ENCODE data around the gene TMEM92.

The TMEM92 gene

DNA sequence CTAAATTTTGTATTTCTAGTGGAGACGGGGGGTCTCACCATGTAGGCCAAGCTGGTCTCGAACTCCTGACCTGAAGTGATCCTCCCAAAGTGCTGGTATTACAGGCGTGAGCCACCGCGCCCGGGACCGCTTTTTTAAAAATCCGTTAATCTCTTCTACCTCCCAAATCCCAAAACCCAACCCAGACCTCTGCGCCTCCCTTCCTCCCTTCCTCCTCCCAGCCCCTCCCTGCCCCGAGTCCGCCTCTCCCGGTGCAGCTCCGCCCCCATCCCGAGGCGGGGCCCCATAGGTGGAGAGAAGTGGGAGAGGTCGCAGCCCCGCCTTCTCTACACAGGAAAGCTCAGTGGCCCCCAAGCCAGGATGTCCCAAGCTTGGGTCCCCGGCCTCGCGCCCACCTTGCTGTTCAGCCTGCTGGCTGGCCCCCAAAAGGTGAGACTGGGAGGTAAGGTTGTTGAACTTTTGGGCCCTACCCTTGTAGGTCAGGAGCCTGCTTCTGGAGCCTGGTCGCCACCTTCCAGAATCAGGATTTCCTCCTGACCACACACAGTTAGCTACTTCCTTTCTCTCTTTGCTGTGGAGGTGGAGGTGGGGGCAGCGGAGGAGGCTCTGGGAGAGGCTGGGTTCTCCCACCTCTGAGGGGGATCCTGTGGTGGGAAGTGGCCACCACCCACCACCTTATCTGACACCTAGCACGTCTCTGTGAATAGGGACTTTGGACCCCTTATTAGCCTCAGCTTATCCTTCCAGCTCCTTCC lies at the start of gene TMEM92:
TSS of gene TMEM92 (plus strand) at position 325 of the 755 bp plus-strand sequence. CDS start at position 361, 36 bp downstream.
- TF ChIP-seq GATA3 (IDR thresholded peaks at IDR 0.05; ENCODE audit: low read depth, low read length) = no peak
- TF ChIP-seq GATA2 (IDR thresholded peaks at IDR 0.05; ENCODE audit: low read depth, low read length) = no peak

DNA sequence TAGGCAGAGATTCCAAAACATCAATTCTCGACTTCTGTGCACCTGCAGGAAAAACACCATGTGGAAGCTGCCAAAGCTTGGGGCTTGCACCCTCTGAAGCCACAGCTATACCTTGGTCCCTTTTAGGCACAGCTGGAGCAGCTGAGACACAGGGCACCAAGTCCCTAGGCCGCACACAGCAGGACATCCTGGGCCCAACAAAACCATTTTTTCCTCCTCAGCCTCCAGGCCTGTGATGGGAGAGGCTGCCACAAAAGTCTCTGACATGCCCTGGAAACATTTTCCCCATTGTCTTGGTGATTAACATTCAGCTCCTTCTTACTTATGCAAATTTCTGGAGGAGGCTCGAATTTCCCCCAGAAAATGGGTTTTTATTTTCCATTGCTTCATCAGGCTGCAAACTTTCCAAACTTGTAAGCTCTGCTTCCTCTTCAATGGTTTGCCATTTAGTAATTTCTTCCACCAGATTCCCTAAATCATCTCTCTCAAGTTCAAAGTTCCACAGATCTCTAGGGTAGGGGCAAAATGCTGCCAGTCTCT lies 48.5 kb upstream of the TMEM92 start:
- TF ChIP-seq GATA2 (IDR thresholded peaks at IDR 0.05; ENCODE audit: low read depth, low read length) = no peak
- TF ChIP-seq GATA3 (IDR thresholded peaks at IDR 0.05; ENCODE audit: low read depth, low read length) = no peak

DNA sequence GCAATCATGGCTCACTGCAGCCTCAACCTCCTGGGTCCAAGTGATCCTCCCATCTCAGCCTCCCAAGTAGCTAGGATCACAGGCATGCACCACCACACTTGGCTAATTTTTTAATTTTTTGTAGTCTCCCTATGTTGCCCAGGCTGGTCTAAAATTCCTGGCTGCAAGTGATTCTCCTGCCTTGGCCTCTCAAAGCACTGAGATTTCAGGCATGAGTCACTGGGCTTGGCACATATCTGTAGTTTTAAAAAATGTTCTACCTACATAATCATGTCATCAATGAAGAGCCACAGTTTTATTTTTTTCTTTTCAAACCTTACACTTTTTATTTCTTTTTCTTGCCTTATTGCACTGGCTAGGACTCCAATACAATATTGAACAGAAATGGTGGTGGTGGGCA lies 39.7 kb upstream of the TMEM92 start:
- TF ChIP-seq GATA3 (IDR thresholded peaks at IDR 0.05; ENCODE audit: low read depth, low read length) (no peak), GATA2 (IDR thresholded peaks at IDR 0.05; ENCODE audit: low read depth, low read length) (no peak)

DNA sequence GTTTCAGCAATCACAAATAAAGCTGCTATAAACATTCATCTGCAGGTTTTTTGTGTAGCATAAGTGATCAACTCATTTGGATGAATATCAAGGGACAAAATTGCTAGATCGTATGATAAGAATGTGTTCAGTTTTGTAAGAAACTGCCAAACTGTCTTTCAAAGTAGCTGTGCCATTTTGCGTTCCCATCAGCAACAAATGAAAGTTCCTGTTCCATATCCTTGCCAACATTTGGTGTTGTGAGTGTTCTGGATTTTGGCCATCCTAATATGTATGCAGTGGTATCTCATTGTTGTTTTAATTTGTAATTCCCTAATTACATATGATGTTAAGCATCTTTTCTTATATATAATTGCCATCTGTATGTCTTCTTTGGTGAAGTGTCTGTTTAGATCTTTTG lies 36.4 kb upstream of the TMEM92 start:
- no peak for TF ChIP-seq GATA3 (IDR thresholded peaks at IDR 0.05; ENCODE audit: low read depth, low read length)
- no peak for TF ChIP-seq GATA2 (IDR thresholded peaks at IDR 0.05; ENCODE audit: low read depth, low read length)

DNA sequence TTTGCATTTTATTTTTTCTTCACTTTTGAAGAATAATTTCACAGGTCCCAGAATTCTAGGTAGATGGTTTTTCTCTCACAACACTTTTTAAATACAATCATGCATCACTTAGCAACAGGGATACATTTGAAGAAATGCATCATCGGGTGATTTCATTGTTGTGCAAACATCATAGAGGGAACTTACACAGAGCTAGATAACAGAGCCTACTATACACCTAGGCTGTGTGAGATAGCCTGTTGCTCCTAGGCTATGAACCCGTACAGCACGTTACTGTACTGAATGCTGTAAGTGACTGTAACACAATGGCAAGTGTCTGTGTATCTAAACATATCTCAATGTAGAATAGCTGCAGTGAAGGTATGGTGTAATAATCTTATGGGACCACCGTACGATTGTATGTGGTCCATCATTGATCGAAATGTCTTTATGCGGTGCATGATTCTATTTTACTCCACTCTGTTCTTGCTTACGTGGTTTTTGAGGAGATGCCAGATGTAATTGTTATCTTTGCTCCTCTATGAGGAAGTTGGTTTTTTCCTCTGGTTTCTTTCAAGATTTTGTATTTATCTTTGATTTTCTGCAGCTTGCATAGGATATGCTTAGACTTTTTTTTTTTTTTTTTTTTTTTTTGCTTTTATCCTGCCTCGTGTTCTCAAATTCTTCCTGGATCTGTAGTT lies 35.5 kb upstream of the TMEM92 start:
- TF ChIP-seq GATA3 (IDR thresholded peaks at IDR 0.05; ENCODE audit: low read depth, low read length) (no peak), GATA2 (IDR thresholded peaks at IDR 0.05; ENCODE audit: low read depth, low read length) (no peak)

DNA sequence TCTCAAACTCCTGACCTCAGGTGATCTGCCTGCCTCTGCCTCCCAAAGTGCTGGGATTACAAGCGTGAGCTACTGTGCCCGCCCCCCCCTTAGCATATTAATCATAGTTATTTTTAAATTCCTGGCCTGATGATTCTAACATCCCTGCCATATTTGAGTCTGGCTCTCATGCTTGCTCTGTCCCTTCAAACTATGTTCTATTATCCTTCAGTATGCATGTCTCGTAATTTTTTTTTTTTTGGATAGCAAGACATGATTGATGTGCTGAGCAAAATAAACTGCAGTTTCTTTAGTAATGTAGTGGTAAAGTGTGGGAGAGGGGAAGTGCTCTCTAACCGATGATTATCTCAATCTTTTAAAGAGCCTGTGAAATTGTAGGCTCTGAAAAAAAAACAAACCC lies 34.3 kb upstream of the TMEM92 start:
- TF ChIP-seq GATA3 (IDR thresholded peaks at IDR 0.05; ENCODE audit: low read depth, low read length) (no peak), GATA2 (IDR thresholded peaks at IDR 0.05; ENCODE audit: low read depth, low read length) (no peak)

DNA sequence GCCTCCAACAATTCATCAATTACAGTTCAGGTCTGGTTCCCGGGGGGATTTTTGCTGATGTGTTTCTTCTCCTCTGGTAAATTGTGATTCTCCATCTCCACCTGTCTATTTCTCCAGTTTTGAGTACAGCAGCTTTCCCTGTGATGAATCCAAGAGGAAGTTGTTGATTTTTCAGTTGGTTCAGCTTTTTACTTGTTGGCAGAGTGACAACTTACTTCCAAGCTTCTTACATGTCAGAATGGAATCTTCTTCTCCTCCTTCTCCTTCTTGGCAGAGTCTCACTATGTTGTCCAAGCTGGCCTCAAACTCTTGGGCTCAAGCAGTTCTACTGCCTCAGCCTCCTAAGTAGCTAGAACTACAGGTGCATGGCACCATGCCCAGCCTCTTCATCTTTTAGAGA lies 33.4 kb upstream of the TMEM92 start:
- TF ChIP-seq GATA3 (IDR thresholded peaks at IDR 0.05; ENCODE audit: low read depth, low read length) = no peak
- no peak for TF ChIP-seq GATA2 (IDR thresholded peaks at IDR 0.05; ENCODE audit: low read depth, low read length)

DNA sequence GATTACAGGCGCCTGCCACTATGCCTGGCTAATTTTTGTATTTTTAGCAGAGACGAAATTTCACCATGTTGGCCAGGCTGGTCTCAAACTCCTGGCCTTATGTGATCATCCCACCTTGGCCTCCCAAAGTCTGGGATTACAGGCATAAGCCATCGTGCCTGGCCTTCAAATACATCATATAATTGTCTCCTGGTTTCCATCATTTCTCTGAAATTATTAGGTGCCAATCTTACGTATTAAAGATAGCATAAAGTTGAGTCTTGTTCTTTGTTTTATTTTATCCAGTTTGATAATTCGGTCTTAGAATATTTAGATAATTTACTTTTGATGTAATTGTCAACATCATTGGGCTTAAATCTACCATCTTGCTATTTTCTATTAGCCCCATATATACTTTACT lies 32.8 kb upstream of the TMEM92 start:
- no peak for TF ChIP-seq GATA2 (IDR thresholded peaks at IDR 0.05; ENCODE audit: low read depth, low read length)
- TF ChIP-seq GATA3 (IDR thresholded peaks at IDR 0.05; ENCODE audit: low read depth, low read length) = no peak

DNA sequence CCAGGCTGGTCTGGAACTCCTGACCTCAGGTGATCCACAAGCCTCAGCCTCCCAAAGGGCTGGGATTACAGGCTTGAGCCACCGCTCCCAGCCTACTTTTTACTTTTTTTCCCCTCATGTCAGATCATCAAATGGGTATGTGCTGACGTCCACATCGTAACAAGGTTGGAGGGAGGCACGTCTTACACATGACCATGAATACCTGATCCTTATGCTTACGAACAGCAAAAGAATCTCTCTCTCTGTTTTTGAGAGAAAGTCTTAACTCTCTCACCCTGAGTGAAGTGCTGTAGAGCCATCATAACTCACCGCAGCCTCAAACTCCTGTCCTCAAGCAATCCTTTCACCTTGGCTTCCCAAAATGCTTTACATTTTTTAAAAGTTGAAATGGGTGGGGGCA lies 29.5 kb upstream of the TMEM92 start:
- no peak for TF ChIP-seq GATA2 (IDR thresholded peaks at IDR 0.05; ENCODE audit: low read depth, low read length)
- TF ChIP-seq GATA3 (IDR thresholded peaks at IDR 0.05; ENCODE audit: low read depth, low read length) = no peak

DNA sequence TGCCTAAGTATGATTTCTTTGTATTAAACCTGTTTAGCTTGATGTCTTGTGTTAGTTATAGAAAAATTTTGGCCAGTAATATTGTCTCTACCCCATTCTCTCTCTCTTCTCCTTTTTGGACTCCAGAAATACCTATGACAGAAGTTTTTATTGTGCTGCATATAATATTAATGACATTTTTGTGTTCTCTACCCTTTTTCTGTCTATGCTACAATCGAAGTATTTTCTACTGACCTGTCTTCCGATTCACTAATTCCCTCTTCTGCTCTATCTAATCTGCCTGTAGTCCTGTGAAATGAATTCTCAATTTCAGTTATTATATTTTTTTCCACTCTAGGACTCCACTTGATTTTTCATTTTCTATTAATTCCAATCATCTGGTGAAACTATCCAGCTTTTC lies 26.0 kb upstream of the TMEM92 start:
- TF ChIP-seq GATA2 (IDR thresholded peaks at IDR 0.05; ENCODE audit: low read depth, low read length) (no peak), GATA3 (IDR thresholded peaks at IDR 0.05; ENCODE audit: low read depth, low read length) (no peak)

DNA sequence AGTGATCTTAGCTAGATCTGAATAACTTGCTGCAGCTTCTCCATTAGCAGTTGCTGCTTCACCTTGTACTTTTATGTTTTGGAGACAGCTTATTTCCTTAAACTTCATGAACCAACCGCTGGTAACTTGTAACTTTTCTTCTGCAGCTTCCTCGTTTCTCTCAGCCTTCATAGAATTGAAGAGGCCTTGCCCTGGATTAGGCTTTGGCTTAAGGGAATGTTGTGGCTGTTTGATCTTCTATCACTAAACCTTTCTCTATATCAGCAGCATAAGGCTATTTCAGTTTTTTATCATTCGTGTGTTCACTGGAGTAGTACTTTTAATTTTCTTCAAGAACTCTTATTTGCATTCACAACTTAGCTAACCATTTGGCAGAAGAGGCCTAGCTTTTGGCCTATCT lies 21.5 kb upstream of the TMEM92 start:
- no peak for TF ChIP-seq GATA2 (IDR thresholded peaks at IDR 0.05; ENCODE audit: low read depth, low read length)
- TF ChIP-seq GATA3 (IDR thresholded peaks at IDR 0.05; ENCODE audit: low read depth, low read length) = no peak

DNA sequence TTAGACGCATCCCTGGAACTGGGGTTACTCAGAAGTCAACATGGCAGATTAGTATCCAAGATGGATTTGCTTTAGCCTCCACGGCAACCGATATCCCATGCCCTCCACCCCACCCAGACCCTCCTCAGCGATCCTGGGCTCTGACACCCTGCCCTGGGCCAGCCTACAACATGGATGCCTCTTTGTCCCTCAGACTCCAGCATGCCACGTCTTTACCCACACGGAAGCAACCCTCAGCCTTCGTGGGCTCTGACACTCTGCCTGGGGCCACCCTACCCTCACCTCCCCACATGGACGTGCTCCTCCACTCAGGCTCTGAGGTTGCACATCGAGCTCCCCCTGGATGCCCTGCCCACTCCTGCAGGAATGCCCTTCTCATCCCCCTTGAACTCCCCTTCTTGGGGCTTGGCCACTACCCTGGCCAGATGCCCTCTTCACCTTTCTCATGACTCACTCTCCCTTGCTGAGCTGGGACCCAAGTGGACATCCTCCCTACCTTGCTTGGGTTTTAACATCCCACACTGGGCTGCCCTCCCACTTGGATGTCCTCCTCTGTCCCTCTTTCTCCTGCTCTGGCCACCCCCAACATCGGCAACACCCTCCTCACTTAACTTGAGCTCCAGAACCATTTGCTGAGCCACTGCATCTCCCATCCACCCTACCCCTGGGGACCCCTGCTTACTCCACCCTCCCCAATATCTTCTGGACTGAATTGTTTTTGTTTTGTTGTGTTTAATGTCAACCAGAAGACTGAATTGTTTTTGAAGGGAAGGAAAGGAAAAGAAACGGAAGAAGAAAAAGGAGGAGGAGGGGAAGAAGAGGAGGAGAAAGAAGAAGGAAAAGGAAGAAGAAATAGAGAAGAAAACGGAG lies 18.3 kb upstream of the TMEM92 start:
- TF ChIP-seq GATA2 (IDR thresholded peaks at IDR 0.05; ENCODE audit: low read depth, low read length) (no peak), GATA3 (IDR thresholded peaks at IDR 0.05; ENCODE audit: low read depth, low read length) (no peak)

DNA sequence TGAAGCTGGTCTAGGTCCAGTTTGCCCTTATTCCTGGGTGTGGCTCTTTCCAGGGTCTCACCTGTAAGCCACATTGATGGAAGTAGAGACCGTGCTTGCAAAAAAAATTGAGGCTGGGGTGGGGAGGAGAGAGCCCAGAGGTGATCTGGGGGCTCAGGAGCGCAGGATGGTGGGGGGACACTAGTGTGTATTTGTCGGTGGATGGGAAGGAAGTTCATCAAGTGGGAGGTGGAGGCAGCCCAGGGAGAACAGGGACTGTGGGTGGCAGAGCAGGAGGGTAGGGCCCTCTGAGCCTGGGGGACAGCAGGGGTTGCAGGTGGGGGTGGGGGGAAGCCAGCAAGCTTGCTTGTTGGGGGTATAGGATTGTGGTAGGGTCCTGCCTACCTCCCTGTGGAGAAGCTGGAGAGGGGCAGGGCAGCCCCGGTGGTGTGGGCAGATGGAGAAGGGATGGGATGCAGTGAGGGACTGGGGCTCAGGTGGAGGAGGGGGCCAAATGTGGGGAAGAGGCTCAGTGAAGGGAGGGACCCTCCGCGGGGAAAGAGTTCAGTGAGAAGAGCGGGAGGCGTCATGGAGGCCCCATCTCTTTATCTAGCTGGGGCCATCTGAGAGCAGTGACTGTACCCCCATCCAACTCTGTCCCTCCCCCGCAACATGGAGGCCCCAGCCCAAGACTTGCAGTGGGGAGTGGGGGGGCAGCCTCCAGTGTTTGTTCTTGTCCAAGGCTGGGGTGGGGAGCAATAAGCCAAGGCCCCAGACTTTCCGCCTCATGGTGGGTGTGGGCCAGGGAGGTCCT lies 17.2 kb upstream of the TMEM92 start:
- TF ChIP-seq GATA3 (IDR thresholded peaks at IDR 0.05; ENCODE audit: low read depth, low read length) = no peak
- no peak for TF ChIP-seq GATA2 (IDR thresholded peaks at IDR 0.05; ENCODE audit: low read depth, low read length)

Measured in SH-SY5Y (cell line).